ENCODE data around the gene STAC2.

The STAC2 gene

DNA sequence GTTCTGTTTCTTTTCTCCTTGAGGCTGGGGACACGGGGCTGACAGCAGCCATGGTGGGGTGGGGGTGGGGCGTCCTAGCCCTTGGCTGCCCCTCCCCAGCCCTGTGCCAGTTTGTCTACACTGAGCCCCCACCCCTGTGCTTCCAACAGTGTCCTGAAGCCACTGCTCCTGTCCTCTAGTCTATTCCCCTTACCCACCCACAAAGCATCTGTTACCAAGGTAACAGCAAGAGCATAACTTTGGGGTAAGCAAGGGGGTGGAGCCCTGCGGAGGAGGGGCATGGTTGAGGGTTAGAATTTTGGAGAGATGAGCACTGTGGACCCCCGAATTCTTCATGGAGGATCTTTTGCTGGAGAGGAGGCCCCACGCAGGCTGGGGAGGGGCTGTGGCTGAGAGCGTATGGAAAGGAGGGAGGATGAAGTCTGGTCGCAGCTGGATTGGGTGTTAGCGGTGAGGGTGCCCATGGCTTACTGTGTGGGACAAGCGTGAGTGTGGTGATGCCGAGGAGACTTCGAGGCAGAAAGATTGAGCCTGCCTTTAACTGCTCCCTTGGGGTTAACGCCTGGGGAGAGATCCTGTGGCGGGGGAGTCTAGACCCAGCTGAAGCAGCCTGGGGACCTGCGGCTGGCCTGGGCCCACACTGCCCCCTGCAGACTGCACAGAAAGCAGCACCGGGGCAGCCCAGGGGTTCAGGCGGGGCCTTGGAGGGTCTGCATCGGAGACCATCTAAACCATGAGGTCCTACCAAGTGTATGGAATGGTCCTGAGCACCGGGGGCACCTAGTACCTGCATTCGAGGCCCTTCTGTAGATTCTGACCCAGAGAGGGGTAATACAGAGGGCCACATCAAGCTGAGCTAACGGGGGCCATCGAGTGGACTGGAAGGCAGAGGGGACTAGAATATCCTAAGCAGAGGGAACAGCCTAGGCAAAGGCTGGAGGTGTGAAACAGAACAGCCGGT lies 6.1 kb upstream of the STAC2 start:
- peak; percentile 83 for DNase-seq (ENCODE audit: low spot score)

DNA sequence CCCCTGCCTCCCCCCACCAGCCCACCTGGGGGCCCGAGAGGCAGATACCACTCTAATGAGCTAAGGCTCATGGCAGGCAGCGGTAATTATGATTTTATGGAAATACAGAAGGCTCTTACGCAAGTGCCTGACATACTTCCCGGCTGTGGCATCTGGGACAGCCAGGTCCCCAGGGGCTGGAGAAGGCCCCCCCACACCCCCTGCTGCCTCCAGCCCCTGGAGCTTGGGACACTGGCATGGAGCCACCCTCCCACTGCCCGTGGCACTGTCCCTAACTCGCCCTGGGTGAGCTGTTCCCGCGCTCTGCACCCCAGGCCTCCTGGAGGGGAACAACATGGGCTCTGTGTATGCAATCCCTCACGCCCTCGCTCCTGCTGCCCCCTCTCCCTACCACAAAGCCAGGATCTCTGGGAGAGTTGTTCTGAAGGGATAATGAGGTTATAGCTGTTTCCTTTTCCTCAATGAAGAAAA lies 5.4 kb upstream of the STAC2 start:
- no peak for DNase-seq (ENCODE audit: low spot score)

DNA sequence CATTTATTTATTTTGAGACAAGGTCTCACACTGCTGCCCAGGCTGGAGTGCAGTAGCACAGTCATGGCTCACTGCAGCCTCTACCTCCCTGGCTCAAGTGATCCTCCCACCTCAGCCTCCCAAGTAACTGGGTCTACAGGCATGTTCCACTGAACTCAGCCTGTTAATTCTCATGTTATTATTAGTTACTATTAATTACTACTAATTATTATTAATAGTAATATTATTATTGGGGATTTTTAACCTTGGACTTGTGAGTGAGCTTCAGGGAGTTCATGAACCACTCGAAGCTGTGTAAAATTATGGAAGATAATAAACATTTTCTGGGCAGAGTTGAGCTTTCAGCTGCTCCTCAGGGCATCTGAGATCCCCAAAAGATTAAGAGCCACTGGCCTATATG lies 4.6 kb upstream of the STAC2 start:
- no peak for DNase-seq (ENCODE audit: low spot score)

DNA sequence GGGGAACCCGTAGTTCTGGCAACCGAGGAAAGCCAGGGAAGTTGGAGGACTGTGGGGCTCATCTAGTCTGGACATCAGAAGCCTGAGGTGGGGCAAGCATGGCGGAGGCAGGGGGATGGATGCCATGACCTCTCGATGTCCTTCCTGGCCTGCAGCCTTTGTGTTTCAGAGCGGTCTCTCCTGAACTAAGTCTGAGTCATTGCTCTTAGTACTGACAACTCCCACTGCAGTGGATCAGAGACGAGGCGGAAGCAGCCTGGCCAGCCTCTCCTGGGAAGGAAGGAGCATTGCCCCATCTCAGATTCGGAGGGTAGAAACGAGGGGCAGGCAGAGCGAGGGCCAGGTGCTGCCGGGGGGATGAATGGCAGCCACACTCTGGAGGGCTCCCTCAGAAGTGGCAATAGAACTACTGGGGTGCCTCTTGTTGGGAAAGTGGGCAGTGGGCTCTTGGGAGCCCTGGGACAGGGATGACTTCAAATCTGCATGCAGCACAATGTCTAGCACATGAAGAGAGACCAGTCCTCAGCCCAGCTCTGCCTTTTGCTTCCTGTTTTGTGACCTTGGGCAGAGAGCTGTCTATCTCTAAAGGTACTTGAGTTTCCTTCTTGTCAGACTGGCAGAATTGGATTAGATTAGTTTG lies 3.6 kb upstream of the STAC2 start:
- DNase-seq (ENCODE audit: low spot score): no peak

DNA sequence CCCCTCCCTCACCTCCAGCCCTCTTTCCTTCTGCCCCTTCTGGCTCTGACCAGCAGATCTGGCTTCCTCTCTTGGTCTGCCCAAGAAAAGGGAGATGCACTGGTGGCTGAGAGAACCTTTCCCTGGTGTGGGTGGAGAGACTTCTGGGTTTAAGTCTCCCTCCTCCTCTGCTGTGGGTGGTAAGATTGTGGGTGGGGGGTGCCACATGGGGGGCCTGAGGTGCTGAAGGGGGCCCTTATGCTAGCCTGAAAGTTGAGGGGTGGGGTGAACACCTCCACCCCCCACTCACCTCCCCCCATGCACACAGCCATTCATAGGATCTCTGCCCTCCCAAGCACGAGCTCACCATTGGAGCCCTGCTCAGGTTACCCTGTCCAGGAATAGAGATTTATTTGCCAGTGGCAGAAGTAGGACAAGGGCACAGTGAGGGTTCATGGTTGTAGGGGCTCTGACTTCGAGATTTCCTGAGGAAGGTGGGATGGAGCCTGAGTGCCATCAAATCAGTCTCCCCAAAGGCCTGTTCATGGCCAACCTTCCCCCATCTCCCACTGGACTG lies 1.7 kb upstream of the STAC2 start:
- no peak for DNase-seq (ENCODE audit: low spot score)

DNA sequence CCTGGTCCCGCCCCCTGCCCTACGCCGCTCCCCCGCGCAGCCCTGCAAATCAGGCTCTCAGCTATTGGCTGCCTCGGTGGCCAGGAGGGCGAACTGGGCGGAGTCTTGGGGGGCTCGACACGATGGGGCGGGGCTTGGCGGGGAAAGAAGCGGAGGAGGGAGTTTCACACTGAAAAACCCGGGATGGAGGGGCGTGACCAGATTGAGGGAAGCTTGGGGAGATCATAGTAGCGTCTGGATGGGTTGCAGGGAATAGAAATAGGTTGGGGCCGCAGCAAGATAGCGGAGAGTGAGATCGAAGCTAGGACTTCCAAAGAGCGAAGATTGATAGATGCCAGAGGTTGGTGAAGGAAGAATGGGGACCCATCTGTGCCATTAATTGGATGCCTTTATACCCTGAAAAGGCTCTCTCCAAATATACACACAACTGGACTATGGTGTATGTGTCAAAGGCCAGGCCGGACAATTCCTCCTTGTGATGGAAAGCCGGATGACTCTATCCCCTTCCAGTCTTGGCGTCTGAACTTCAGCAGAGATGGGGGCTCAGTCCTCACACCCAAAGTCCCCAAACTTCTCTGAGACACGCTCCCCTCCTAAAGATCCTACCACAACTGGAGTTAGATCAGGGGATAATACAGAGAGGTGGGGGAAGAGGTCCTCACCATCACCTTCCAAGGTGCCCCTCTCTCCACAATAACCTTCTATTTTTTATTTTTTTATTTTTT lies 376 bp upstream of the STAC2 start:
- DNase-seq (ENCODE audit: low spot score): peak; percentile 76

DNA sequence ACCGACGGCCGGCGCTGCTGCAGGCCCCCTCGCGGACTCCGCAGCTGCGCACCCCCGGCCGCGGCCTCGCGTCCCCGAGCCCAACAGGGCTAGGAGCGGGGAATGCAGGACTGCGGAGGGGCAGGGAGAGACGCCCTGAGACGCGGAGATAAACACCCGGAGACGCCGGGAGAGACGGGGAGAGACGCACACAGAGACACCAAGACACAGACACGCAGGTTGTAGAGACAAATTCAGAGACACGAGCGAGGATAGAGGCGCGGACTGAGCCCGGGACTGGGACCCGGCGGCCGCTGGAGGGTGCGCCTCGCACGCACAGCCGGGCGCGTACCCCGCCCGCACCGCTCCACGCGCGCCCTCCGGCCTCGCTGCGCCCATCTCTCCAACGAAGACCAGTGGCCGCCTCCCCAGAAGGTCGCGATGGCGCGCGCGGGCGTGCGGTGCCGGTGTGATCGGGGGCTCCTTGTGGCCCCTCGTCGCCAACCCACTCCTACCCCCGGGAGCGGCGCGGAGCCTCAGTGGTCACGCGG lies 902 bp downstream of the STAC2 start:
- DNase-seq (ENCODE audit: low spot score): no peak

DNA sequence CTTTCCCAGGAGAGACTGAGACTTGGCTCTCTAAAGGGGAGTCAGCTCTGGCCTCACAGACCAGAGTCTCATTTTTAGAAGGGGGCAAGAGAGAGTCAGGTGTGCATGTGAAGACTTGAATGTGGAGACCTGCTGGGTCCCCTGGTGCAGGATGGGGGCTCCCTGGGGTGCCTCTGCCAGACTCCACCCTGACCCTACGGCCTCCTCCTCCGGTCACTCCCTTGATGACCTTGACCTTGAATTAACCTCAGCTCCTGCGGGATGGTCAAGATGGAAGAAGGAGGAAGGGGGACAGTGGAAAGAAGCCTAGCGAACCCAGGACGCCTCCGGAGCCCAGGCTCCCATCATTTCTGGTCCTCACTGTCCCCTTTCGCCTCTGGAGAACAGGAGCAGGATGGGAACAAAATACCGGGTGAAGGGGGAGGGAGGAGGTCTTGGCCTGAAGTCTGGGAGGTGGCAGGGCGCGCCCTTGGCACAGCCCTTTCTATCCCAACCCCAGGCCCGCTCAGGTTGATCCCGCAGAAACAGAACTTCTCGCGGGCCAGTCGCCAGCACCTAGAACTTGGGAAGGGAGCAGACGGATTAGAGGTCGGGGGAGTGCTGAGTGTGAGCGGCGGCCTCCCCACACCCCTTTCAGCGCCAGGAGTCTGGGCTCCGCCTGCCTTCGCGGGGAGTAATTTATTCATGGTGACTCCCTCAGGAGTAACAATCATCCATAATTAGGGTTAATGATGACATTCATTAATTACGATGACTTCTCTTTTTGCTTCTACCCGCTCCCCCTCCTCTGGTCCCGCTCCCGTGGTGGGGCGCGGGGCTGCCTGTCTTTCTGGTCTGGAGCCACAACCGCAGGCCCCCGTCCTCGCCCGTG lies 1.6 kb downstream of the STAC2 start:
- no peak for DNase-seq (ENCODE audit: low spot score)

DNA sequence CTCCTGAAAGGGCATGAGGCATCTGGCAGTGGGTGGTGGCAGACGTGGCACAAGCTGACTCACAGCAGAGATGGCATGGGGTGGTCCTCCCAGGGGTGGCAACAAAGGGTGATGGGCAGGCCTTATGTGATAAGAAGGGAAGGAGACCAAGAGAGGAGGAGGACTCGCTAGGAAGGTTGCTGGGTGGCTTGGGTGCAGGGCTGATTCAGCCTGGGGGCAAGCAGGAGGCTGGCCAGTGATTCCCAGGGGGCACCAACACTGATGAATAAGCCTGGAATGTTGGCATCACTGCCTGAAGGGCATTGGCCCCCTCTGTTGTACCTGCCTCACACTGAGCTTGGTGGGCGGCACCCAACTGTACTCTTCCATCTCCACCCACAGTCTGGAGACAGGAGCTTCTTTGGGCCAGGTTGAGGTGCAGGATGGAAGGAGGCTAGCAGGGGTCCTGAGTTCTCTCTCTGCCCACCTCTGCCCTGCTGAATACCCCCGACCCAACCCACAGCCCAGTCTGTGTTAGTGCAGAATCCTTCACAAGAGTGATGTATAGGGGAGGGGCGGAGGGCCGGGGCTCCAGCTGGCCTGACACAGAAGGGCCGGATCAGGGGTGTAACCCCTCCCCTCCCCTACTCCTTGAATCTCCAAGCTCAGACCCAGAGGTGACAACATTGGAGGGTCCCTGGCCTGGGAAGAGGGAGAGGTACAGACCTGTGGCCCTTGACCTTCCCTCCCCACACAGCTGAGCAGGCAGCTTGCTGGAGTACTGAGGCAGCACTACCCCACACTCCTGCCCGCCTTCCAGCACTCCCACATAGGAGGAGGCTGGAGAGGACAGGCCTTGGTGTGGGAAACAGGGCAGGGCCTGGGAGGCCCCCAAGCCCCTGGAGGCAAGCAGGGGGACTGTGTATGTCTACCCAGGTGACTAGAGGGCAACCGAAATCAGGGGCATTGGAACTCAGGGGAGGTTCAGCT lies 2.6 kb downstream of the STAC2 start:
- no peak for DNase-seq (ENCODE audit: low spot score)

DNA sequence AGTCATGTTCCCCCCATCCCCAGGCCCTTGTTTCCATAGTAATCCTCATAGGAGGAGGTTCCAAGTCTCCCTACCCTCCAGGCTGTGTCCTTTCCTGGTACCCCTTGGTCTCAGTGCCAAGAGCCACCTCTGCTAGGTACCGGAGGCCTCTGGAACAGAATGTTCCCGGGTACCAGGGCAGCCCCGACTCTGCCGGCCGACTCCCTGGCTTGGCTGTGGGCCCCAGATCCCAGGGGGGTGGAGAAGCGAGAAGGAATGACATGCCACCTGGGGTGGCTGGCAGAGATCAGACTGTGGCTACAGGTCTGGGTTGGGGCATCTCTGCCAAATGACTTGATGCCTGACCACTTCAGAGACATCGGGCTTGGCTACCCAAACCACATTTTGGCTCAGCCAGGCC lies 3.6 kb downstream of the STAC2 start:
- no peak for DNase-seq (ENCODE audit: low spot score)

DNA sequence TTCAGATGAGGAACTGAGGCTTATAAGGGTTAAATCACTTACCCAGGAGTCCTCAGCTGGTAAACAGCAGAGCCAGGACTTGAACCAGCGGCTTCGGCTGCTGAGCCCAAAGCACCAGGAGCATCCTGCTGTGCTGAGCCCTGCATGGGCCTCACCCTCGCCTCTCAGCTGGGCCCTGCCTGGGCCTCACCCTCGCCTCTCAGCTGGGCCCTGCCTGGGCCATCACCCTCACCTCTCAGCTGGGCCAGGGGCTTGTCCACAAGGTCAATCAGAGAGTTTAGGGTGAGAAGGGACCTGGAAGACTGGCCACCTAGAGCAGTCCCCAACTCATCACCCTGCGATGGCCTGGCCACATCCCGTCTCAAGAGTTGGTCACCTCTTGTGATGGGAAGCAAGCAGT lies 4.2 kb downstream of the STAC2 start:
- no peak for DNase-seq (ENCODE audit: low spot score)

DNA sequence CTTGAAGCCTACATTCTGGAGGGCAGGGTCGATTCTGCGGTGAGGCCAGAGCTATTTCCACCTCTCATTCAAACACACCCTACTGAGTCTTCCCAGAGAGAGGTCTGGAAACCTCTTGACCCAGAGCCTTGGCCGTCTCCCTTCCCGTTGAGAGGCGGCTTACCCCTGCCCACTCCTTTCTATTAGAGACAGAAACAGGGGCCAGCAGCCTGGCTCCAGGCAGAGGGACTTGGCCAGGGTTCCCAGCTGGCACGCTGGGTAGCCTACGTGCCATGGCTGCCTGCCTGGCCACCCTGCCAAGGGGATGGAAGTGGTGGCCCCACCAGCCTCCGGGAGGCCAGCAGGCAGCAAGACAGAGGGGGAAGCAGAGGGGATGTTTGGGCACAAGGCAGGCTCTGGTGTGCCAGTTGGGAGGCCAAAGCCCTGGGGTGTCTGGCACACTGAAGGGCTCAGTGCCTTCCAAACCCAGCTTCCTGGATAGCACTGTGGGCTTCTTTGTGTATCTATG lies 6.0 kb downstream of the STAC2 start:
- no peak for DNase-seq (ENCODE audit: low spot score)

DNA sequence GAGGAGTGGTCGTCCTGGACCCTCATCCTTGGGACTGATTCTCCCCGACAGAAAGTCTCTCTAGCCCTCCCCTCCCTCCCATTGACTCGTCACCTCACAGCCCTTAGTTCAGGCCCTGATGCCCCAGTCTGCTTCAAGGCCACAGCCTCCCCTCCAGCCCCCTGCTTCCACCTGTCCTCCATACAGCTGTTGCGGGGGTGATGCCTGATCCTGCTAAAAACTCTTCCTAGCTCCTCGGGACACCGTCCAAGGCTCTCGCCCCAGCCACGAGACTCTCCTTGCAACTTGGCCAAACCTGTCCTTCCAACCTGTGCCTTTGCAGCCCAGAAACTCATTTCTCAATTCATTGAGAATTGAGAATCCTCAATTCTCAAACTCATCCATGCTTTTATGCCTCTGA lies 6.8 kb downstream of the STAC2 start:
- DNase-seq (ENCODE audit: low spot score): no peak

DNA sequence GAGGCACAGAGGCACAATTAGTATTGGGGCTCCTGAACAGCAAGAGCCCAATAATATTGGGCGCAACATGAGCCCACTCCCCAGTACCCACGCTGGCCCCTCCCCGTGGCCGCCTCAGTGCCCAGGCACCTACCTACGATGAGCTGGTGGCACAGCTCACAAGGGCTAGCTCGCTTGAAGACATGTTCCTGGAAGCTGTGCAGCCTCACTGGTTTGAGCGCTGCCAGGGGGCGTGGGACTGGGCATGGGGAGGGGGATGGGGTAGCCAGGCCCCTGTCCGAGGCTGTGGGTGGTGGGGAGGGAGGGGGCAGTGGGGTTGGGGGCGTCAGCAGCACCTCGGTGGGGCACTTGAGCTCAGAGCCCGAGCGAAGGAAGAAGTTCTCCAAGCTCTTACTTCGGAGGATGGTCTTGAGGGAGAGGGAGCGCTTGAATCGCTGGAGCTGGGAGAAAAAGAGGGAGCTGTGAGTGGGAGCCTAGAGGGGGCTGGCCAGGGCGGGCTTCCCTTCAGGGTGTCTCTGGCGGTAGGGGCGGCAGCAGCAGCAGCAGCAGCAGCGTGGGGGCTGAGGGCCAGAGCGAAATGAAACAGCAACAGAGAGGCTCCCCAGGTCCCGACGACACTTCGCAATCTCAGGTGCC lies 7.9 kb downstream of the STAC2 start:
- no peak for DNase-seq (ENCODE audit: low spot score)

DNA sequence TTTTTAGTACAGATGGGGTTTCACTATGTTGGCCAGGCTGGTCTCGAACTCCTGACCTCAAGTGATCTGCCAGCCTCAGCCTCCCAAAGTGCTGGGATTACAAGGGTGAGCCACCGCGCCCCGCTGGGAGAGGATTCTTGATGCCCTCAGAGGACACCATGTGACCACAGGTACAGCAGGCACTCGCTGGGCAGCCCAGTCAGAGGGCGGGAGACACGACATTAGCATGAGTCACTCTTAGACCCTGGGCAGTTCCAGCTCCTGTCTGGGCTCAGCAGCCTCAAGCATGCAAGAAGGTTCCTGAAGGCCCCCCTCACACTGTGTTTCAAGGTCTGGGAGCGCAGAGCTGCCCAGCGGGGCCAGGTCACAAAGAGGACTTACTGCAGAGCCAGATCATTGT lies 11.9 kb downstream of the STAC2 start:
- no peak for DNase-seq (ENCODE audit: low spot score)

DNA sequence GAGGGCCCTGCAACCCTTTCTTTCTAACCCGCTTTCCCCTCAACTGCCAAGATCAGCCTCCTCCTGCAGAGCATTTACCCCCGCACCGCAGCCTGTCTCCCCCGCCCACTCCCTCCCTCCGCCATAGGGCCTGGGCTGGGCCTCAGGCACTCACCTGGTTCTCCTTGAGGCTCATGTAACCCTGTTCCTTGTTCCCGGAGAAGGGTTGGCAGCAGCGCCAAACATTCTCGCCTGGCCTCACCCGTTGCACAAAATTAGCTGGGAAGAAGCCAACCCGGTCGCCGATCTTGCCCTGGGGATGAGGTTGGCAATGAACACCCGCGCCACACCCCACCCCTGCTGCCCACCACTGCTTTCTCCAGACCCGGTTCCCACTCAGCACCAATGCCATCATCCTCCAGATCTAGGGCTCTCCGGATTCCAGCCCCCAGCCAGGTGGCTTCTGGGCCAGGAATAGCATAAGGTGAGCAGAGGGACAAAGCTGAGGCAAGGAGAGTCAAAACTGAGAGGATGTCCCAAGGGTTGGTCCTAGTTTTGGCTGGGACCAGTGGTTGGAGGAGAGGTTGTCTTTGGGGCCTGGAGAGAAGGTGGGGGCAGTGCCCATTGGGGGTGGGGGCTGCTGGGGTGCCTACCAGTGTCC lies 12.8 kb downstream of the STAC2 start:
- DNase-seq (ENCODE audit: low spot score): no peak

DNA sequence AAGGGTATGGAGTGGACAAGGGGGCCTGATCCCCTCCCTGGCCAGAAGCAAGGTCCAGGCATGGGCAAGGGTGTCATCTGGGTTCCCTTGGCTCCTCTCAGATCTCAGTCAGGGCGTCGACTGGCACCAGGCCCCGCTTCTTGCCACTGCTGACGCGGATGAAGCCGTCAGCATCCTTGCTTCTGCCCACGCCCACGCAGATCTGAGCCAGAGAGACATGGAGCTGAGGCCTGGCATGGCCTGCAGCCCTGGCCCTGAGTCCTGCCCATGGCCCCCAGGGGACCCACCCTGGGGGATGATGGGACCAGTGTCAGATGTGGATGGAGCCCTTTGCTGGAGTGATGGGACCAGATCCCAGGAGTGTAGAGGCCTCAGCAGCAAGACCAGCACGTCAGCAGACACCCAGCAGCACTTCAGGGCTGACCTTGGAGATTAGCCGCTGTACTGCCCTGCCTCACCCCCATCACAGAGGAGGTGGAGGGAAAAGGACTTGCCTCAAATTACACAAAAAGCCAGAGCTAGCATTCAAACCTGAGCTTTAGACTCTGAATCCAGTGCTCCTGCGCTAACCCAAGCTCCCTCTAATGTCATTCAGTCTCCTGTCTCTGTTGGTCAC lies 13.4 kb downstream of the STAC2 start:
- DNase-seq (ENCODE audit: low spot score): no peak

DNA sequence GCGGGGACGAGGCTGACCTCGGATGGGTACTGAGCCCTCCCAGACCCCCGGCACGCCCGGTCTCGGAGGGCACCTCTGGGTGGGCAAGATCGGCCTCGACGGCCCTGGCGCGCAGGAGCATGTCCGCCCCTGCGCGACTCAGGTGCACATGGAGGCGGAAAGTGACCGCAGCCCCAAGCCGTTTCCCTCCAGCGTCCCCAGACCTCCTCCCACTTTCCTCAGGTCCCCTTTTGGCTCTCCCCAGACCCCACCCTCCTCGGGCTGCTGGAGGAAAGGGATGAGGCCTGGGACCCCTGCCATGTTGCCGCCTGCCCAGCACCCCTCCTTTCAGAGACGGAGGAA lies 15.7 kb downstream of the STAC2 start:
- DNase-seq (ENCODE audit: low spot score): no peak

Data from AG08396 (cell line).